HG02642 (cell line): ENCODE measurements around the gene CTRL.
"Not testable (repeated sequence)": the region's sequence is repeated elsewhere in the genome, so short reads cannot be mapped to it uniquely, and the experiment has no call there.

Experiments used
- ATAC-seq: cut with Tn5 transposase; IDR thresholded peaks from one replicate; pipeline ENCODE4 v1.9.1; 2021; ENCODE audit warnings: mild to moderate bottlenecking; ENCODE audit not compliant: unreplicated experiment, poor library complexity

CTRL gene

GRCh38 chr16:67927131-67927941 is 4.3 kb downstream of the CTRL start:
- no peak for ATAC-seq

- ATAC-seq: no peak
These were observed 5.4 kb downstream of the CTRL start for GRCh38 chr16:67926181-67926750.

GRCh38 chr16:67924140-67924906 is 7.3 kb downstream of the CTRL start:
- no peak for ATAC-seq

GRCh38 chr16:67923414-67924116 is 8.1 kb downstream of the CTRL start:
- ATAC-seq: no peak

- no peak for ATAC-seq
These were observed 8.9 kb downstream of the CTRL start for GRCh38 chr16:67922740-67923139.

- no peak for ATAC-seq
These were observed 9.4 kb downstream of the CTRL start for GRCh38 chr16:67922221-67922620.

- no peak for ATAC-seq
These were observed 11.9 kb downstream of the CTRL start for GRCh38 chr16:67919622-67920221.

GRCh38 chr16:67917852-67918236 is 13.8 kb downstream of the CTRL start:
- ATAC-seq: no peak

- no peak for ATAC-seq
These were observed 14.4 kb downstream of the CTRL start for GRCh38 chr16:67917140-67917851.

GRCh38 chr16:67915831-67916723 is 15.6 kb downstream of the CTRL start:
- ATAC-seq: no peak

- ATAC-seq: not testable (repeated sequence)
These were observed 16.2 kb downstream of the CTRL start for GRCh38 chr16:67915496-67915769.

GRCh38 chr16:67914758-67915495 is 16.7 kb downstream of the CTRL start:
- ATAC-seq: no peak

- ATAC-seq: no peak
These were observed 21.5 kb downstream of the CTRL start for GRCh38 chr16:67910158-67910557.

- no peak for ATAC-seq
These were observed 22.5 kb downstream of the CTRL start for GRCh38 chr16:67909056-67909742.

- ATAC-seq: no peak
These were observed 24.1 kb downstream of the CTRL start for GRCh38 chr16:67907397-67908180.

- no peak for ATAC-seq
These were observed 28.8 kb downstream of the CTRL start for GRCh38 chr16:67902831-67903230.

- no peak for ATAC-seq
These were observed 29.9 kb downstream of the CTRL start for GRCh38 chr16:67901734-67902133.
